Colonic mucosa (tissue), 4 donors: Measurements from ENCODE around the gene AQP9. TPM values are rescaled to one million over a fixed set of nuclear protein-coding genes. Genes with fewer than 3 reads are reported as not detected.

Source experiments
- DNase-seq: peaks from one replicate; pipeline ENCODE4 v3.0.0-alpha.2; 2020
- H3K27ac ChIP-seq: fragments of 200-600 bp; one replicate; pipeline ENCODE4 v1.8.0; 2021
- H3K27me3 ChIP-seq: fragments of 200-600 bp; one replicate; pipeline ENCODE4 v1.8.0; 2021
- H3K36me3 ChIP-seq: fragments of 200-600 bp; one replicate; pipeline ENCODE4 v1.8.0; 2021
- H3K4me1 ChIP-seq: fragments of 200-600 bp; one replicate; pipeline ENCODE4 v1.8.0; 2021; ENCODE audit warnings: mild to moderate bottlenecking
- H3K4me3 ChIP-seq: fragments of 200-600 bp; one replicate; pipeline ENCODE4 v1.8.0; 2021
- H3K9ac ChIP-seq, 2 donors: one replicate each; pipeline ENCODE4 v1.7.0; 2013; ENCODE audit warnings: control low read depth in 2 of 2, low read depth in 2 of 2, low read length in 2 of 2
- H3K9me3 ChIP-seq: fragments of 200-600 bp; one replicate; pipeline ENCODE4 v1.8.0; 2021
- intact Hi-C: fragments of 100-400 bp; cut with DNase I; formaldehyde crosslinking; loops from one replicate; pipeline ENCODE4 v1.14.1; 2022
- total RNA-seq, 2 donors: library from RNA; stranded (reverse); fragmentation: NEBNext Ultra II Directional in 1 of 2; extraction: Animal tissue kit (Norgen Biotek cat#: 25700) in 1 of 2; gene quantifications; one replicate each; pipeline ENCODE4 v1.2.1, GENCODE V29; 2021
- TF ChIP-seq, protein P1 (sequence below): fragments of 200-600 bp; IDR thresholded peaks from one replicate; pipeline ENCODE4 v1.8.0; 2022; ENCODE audit warnings: antibody characterized with exemption, mild to moderate bottlenecking
- donor health status: healthy.
- donor health status: DM: no; HTN: no; CAD: no.
- donor health status: DM: no; HTN: no; CAD: no.

Gene AQP9
- total RNA-seq, 2 donors from 2014 or later: 0.98 TPM; not detected in 1

- Histone ChIP-seq H3K4me1 (no peaks in the 10 kb centered on the region), H3K4me3 (no peak overlapping the region), H3K27ac (no peak overlapping the region), H3K9me3 (no peaks in the 10 kb centered on the region), H3K9ac (no peak overlapping the region), H3K36me3 (no peaks in the 10 kb centered on the region), H3K27me3 (no peaks in the 10 kb centered on the region)
- TF ChIP-seq, protein P1, sequence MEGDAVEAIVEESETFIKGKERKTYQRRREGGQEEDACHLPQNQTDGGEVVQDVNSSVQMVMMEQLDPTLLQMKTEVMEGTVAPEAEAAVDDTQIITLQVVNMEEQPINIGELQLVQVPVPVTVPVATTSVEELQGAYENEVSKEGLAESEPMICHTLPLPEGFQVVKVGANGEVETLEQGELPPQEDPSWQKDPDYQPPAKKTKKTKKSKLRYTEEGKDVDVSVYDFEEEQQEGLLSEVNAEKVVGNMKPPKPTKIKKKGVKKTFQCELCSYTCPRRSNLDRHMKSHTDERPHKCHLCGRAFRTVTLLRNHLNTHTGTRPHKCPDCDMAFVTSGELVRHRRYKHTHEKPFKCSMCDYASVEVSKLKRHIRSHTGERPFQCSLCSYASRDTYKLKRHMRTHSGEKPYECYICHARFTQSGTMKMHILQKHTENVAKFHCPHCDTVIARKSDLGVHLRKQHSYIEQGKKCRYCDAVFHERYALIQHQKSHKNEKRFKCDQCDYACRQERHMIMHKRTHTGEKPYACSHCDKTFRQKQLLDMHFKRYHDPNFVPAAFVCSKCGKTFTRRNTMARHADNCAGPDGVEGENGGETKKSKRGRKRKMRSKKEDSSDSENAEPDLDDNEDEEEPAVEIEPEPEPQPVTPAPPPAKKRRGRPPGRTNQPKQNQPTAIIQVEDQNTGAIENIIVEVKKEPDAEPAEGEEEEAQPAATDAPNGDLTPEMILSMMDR: no peak
- intact Hi-C loops: no loop called here
- no peak for DNase-seq
These were observed 76.6 kb downstream of the AQP9 start for GRCh38 chr15:58214591-58215340.

DNA sequence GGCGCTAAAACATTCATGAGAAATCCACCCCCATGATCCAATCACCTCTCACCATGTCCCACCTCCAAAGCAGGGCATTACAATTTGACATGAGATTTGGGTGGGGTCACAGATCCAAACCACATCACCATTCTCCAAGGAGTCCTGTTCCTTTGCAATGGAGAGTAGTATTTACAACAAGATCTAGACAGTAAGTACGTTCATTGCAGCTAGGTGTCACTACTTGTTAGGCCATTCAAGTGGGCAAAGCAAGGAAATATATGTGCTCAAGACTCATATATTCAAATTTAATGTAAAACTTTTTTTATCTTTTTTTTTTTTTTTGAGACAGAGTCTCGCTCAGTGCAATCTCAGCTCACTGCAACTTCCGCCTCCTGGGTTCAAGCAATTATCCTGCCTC is 79.3 kb downstream of the AQP9 start:
- Histone ChIP-seq H3K9me3 (no peaks in the 10 kb centered on the region), H3K4me1 (no peaks in the 10 kb centered on the region), H3K4me3 (no peak overlapping the region), H3K27ac (no peak overlapping the region), H3K9ac (no peak overlapping the region), H3K36me3 (no peaks in the 10 kb centered on the region), H3K27me3 (no peaks in the 10 kb centered on the region)
- no peak for DNase-seq
- intact Hi-C loops: no loop called here
- TF ChIP-seq, protein P1: no peak

DNA sequence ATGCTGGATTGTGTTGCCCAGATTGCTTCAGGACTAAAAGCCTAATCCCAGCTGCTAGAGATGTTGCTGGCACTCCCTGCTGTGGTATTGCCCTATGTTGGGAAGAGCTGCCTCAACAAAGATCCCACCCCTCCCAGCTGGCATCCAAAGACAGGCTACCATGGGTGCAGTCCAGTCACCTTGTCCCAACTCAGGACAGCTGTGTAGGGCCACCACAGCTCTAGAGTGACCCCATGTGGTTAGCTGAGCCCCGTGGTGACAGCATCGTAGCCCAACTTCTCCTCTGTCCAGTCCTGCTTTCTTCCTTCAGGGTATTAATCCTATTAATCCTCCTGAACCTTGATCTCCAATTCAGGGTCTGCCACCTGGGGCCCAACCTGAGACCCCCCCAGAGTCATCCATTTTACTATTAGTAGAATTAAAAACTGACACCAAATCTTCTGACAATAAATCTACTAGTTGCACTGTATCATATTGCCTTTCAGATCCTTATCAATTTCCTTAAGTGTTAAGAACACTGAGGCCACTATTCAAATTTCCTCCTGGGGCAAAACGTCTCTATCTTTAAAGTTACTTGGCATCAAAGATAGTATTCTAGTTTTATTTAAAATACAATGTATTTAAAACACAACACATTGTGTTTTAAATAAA is 83.5 kb downstream of the AQP9 start:
- H3K27me3 ChIP-seq: no peaks in the 10 kb centered on the region
- intact Hi-C loops: no loop called here
- no peaks in the 10 kb centered on the region for H3K36me3 ChIP-seq
- peak; percentile 21 for DNase-seq
- no peaks in the 10 kb centered on the region for H3K9me3 ChIP-seq
- TF ChIP-seq, protein P1: peak; percentile 16
- H3K27ac ChIP-seq: no peak overlapping the region
- no peaks in the 10 kb centered on the region for H3K4me1 ChIP-seq
- no peak overlapping the region for H3K9ac ChIP-seq
- H3K4me3 ChIP-seq: no peak overlapping the region

DNA sequence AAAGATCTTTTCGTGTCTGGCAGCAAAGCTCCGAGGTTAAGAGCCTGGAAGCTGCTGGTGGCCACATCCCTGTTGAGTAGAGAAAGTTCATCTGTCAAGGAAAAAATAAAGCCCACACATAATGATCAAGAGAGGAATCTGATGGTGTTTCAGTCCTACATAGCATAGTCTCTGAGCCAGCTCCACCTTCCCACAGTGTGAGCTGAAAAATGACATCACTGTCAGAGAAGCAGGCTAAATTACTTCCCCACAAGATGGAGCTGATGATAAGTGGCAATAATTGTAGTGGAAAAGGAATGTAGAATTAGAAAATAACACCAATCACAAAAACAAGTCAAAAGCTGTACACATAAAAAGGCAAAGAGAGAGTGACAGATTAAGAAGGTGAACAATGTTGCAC is 84.5 kb downstream of the AQP9 start:
- TF ChIP-seq, protein P1: no peak

DNA sequence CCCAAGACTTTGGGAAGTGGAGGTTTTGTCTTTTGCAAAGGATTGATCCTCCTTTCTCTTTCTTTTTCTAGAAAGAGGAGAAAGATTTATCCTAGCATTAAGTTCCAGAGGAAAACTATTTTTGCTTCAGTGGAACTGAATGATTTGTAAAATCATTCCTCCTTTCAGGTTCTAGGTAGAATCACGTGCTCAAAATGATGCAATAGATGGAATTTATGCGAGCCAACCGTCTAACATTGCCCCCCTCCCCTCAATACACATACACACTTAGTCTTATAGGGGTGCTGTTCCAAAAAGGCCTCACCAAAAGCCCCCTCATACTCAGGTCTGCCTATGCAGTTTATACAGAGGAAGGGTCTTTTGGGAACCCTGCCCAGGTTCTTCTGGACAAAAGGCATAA is 85.3 kb downstream of the AQP9 start:
- Histone ChIP-seq H3K27ac (no peak overlapping the region), H3K27me3 (no peaks in the 10 kb centered on the region), H3K9ac (no peak overlapping the region), H3K4me3 (no peak overlapping the region), H3K36me3 (no peaks in the 10 kb centered on the region), H3K4me1 (no peaks in the 10 kb centered on the region), H3K9me3 (no peaks in the 10 kb centered on the region)
- no peak for DNase-seq
- intact Hi-C loops: no loop called here
- TF ChIP-seq, protein P1: no peak

More for the DNA sequence above, 84.5 kb downstream of the AQP9 start:
- intact Hi-C loops: no loop called here
- H3K36me3 ChIP-seq: no peaks in the 10 kb centered on the region
- H3K27ac ChIP-seq: no peak overlapping the region
- H3K4me1 ChIP-seq: no peaks in the 10 kb centered on the region
- H3K27me3 ChIP-seq: no peaks in the 10 kb centered on the region
- no peaks in the 10 kb centered on the region for H3K9me3 ChIP-seq
- no peak for DNase-seq
- H3K9ac ChIP-seq: no peak overlapping the region
- H3K4me3 ChIP-seq: no peak overlapping the region
